Caco-2 (cell line): ENCODE measurements around the gene ZC3H4. TPM values are rescaled to one million over a fixed set of nuclear protein-coding genes. Genes with fewer than 3 reads are reported as not detected.

Experiments
- BruUV-seq: library from RNA; stranded (reverse); fragments of 400-500 nt; replicated peaks from 2 replicates; lab custom pipeline; 2021; lab: Mats Ljungman, UMichigan
- CTCF ChIA-PET: fragments of 300-600 bp; sonication (Branson Sonifier 250); formaldehyde crosslinking; loops from one replicate; lab custom pipeline; 2022; ENCODE audit warnings: antibody characterized with exemption; lab: Charles Lee
- POLR2A ChIA-PET: fragments of 300-600 bp; sonication (Branson Sonifier 250); formaldehyde crosslinking; loops from one replicate; lab custom pipeline; 2022; ENCODE audit warnings: antibody characterized with exemption; lab: Charles Lee
- DNase-seq, 2 experiments: peaks; one replicate each; pipeline versions ENCODE4 v3.0.0 to v3.0.0-alpha.2; 2020 to 2022
- H3K27me3 ChIP-seq: replicated peaks from 2 replicates; pipeline ENCODE4 v1.6.0; 2011; ENCODE audit warnings: low read length; ENCODE audit not compliant: control insufficient read depth, insufficient read depth
- H3K36me3 ChIP-seq: 2 replicates; pipeline ENCODE4 v1.5.1; 2011; ENCODE audit warnings: low read length; ENCODE audit not compliant: control insufficient read depth, insufficient read depth
- H3K4me1 ChIP-seq: fragments of 250-450 bp; sonication (Bioruptor Pico); 2 replicates; pipeline ENCODE4 v1.5.1; 2020; ENCODE audit warnings: mild to moderate bottlenecking
- H3K4me3 ChIP-seq: 2 replicates; pipeline ENCODE4 v1.5.1; 2011; ENCODE audit warnings: low read depth, mild to moderate bottlenecking, control low read depth, low read length
- H3K9me3 ChIP-seq: fragments of 250-450 bp; sonication (Bioruptor Pico); 2 replicates; pipeline ENCODE4 v1.5.1; 2020; ENCODE audit warnings: mild to moderate bottlenecking, moderate library complexity
- H3K27ac Mint-ChIP-seq: one replicate; pipeline ENCODE4 v1.8.0; 2022; ENCODE audit warnings: mixed read lengths; ENCODE audit not compliant: unreplicated experiment
- H3K27me3 Mint-ChIP-seq: one replicate; pipeline ENCODE4 v1.8.0; 2022; ENCODE audit warnings: mixed read lengths; ENCODE audit not compliant: insufficient read depth, unreplicated experiment
- H3K36me3 Mint-ChIP-seq: one replicate; pipeline ENCODE4 v1.8.0; 2022; ENCODE audit warnings: mild to moderate bottlenecking, mixed read lengths; ENCODE audit not compliant: insufficient read depth, unreplicated experiment
- H3K4me1 Mint-ChIP-seq: one replicate; pipeline ENCODE4 v1.8.0; 2022; ENCODE audit warnings: low read depth, mixed read lengths; ENCODE audit not compliant: unreplicated experiment
- H3K4me3 Mint-ChIP-seq: one replicate; pipeline ENCODE4 v1.8.0; 2022; ENCODE audit warnings: mild to moderate bottlenecking, moderate library complexity, mixed read lengths; ENCODE audit not compliant: unreplicated experiment
- H3K9me3 Mint-ChIP-seq: one replicate; pipeline ENCODE4 v1.8.0; 2022; ENCODE audit warnings: mixed read lengths; ENCODE audit not compliant: unreplicated experiment
- CTCF ChIP-seq, 2 experiments: fragments of 200-600 bp in 1 of 2; IDR thresholded peaks; 1 replicate in 1 of 2; 2 replicates in 1 of 2; pipeline versions ENCODE4 v1.5.1 to v1.8.0; 2011 to 2022; ENCODE audit warnings: antibody characterized with exemption in 1 of 2, control low read depth in 1 of 2, inconsistent platforms in 1 of 2, low read depth in 1 of 2, low read length in 1 of 2, mild to moderate bottlenecking in 1 of 2, moderate library complexity in 1 of 2; ENCODE audit not compliant: insufficient read depth in 1 of 2, severe bottlenecking in 1 of 2, unreplicated experiment in 1 of 2
- intact Hi-C: fragments of 100-400 bp; cut with micrococcal nuclease; formaldehyde crosslinking; loops from one replicate; pipeline ENCODE4 v1.10.0; 2022; ENCODE audit not compliant: unreplicated experiment
- total RNA-seq: library from RNA; stranded (reverse); gene quantifications from 2 replicates; pipeline ENCODE4 v1.2.3, GENCODE V29; 2022

ZC3H4 gene
- total RNA-seq, 1 experiment from 2014 or later: 70.3 TPM

DNA sequence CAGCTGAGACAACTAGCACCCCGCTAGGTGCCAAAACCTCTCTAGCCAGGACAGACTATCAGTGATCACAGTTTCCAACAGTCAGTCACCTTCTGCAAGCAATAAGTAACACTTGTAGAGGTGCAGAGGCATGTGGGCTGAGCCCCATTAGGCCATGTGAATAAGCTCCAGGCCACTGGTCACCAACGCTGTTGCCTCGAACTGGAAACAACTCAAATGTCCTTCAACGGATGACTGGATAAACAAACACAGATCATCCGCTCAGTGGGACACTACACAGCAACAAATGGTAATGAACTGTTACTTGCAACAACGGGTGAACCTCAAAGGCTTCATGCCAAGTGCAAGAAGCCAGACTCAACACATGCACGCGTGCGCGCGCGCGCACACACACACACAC lies 37.6 kb downstream of the ZC3H4 start:
- Mint-ChIP-seq H3K27me3 (no peaks in the 10 kb centered on the region), H3K9me3 (no peaks in the 10 kb centered on the region), H3K4me1 (peaks cover 7% of the 10 kb centered on the region), H3K36me3 (peaks cover 92% of the 10 kb centered on the region), H3K27ac (no peak overlapping the region), H3K4me3 (no peak overlapping the region)
- no peak for TF ChIP-seq CTCF (IDR thresholded peaks at IDR 0.05; ENCODE audit: insufficient read depth in 1 of 2, low read depth in 1 of 2, low read length in 1 of 2, severe bottlenecking in 1 of 2, unreplicated experiment in 1 of 2)
- peaks cover 9% of the 10 kb centered on the region for H3K36me3 ChIP-seq
- H3K4me3 ChIP-seq: no peak overlapping the region
- POLR2A ChIA-PET: no interaction called here
- DNase-seq: no peak
- no peaks in the 10 kb centered on the region for H3K27me3 ChIP-seq
- CTCF ChIA-PET: interaction anchor here (0.7 kb wide), 1 partner anchor 52 kb away, joined by 8 read pairs; no protein-coding TSS in a partner anchor
- intact Hi-C loops: loop anchor here (5.0 kb wide), 2 partner anchors 36 to 39 kb away; partner anchors contain the start of gene ZC3H4
- no peaks in the 10 kb centered on the region for H3K9me3 ChIP-seq
- BruUV-seq: no TSS peak
- peaks cover 15% of the 10 kb centered on the region for H3K4me1 ChIP-seq

GRCh38 chr19:47075179-47075810 lies 38.3 kb downstream of the ZC3H4 start:
- Mint-ChIP-seq H3K4me1 (peaks cover 3% of the 10 kb centered on the region), H3K27me3 (no peaks in the 10 kb centered on the region), H3K4me3 (no peak overlapping the region), H3K27ac (no peak overlapping the region), H3K36me3 (peaks cover 92% of the 10 kb centered on the region), H3K9me3 (no peaks in the 10 kb centered on the region)
- no TSS peak for BruUV-seq
- CTCF ChIA-PET: no interaction called here
- DNase-seq: no peak
- Histone ChIP-seq H3K27me3 (no peaks in the 10 kb centered on the region), H3K9me3 (no peaks in the 10 kb centered on the region), H3K4me1 (peaks cover 10% of the 10 kb centered on the region), H3K4me3 (no peak overlapping the region), H3K36me3 (peaks cover 9% of the 10 kb centered on the region)
- POLR2A ChIA-PET: no interaction called here
- no peak for TF ChIP-seq CTCF (IDR thresholded peaks at IDR 0.05; ENCODE audit: insufficient read depth in 1 of 2, low read depth in 1 of 2, low read length in 1 of 2, severe bottlenecking in 1 of 2, unreplicated experiment in 1 of 2)
- intact Hi-C loops: loop anchor here (5.0 kb wide), 2 partner anchors 37 to 38 kb away; partner anchors contain the start of gene ZC3H4

GRCh38 chr19:47074621-47075020 lies 39.0 kb downstream of the ZC3H4 start:
- Histone ChIP-seq H3K9me3 (no peaks in the 10 kb centered on the region), H3K4me1 (peaks cover 3% of the 10 kb centered on the region), H3K4me3 (no peak overlapping the region), H3K27me3 (no peaks in the 10 kb centered on the region), H3K36me3 (peaks cover 9% of the 10 kb centered on the region)
- H3K4me3 Mint-ChIP-seq: no peak overlapping the region
- H3K27ac Mint-ChIP-seq: no peak overlapping the region
- H3K9me3 Mint-ChIP-seq: no peaks in the 10 kb centered on the region
- POLR2A ChIA-PET: no interaction called here
- no peaks in the 10 kb centered on the region for H3K4me1 Mint-ChIP-seq
- peaks cover 92% of the 10 kb centered on the region for H3K36me3 Mint-ChIP-seq
- DNase-seq: no peak
- CTCF ChIA-PET: no interaction called here
- intact Hi-C loops: loop anchor here (5.0 kb wide), 2 partner anchors 37 to 38 kb away; partner anchors contain the start of gene ZC3H4
- H3K27me3 Mint-ChIP-seq: no peaks in the 10 kb centered on the region
- no TSS peak for BruUV-seq
- TF ChIP-seq CTCF (IDR thresholded peaks at IDR 0.05; ENCODE audit: insufficient read depth in 1 of 2, low read depth in 1 of 2, low read length in 1 of 2, severe bottlenecking in 1 of 2, unreplicated experiment in 1 of 2): no peak
